Measurements from ENCODE around the gene PIGQ. TPM values are rescaled to one million over a fixed set of nuclear protein-coding genes. Genes with fewer than 3 reads are reported as not detected.
A peak's percentile ranks its signal among the peaks of the same experiment; 100 is the strongest.
"Not testable (repeated sequence)": the region's sequence is repeated elsewhere in the genome, so short reads cannot be mapped to it uniquely, and the experiment has no call there.

Gene PIGQ
- total RNA-seq, 1 donor from 2014 or later, result 45.4 TPM

- no peak for DNase-seq (ENCODE audit: low read depth)
These were observed 14.2 kb downstream of the PIGQ start for GRCh38 chr16:583815-584591.

GRCh38 chr16:585351-585750, 15.6 kb downstream of the PIGQ start:
- peak; percentile 57 for DNase-seq (ENCODE audit: low read depth)

GRCh38 chr16:586047-586644, 16.4 kb downstream of the PIGQ start:
- DNase-seq (ENCODE audit: low read depth), result peak; percentile 97

GRCh38 chr16:586645-587590, 17.1 kb downstream of the PIGQ start:
- peak; percentile 29 for DNase-seq (ENCODE audit: low read depth)

- peak; percentile 51 for DNase-seq (ENCODE audit: low read depth)
These were observed 18.8 kb downstream of the PIGQ start for GRCh38 chr16:588639-588888.

GRCh38 chr16:588889-589657, 19.3 kb downstream of the PIGQ start:
- peak; percentile 95 for DNase-seq (ENCODE audit: low read depth)

- DNase-seq (ENCODE audit: low read depth), result peak; percentile 96
These were observed 20.0 kb downstream of the PIGQ start, which contains the start of gene RAB40C for GRCh38 chr16:589658-590187. RAB40C (plus strand) TSS chr16:590066; CDS start chr16:590292, 226 bp downstream.

GRCh38 chr16:590188-590814, 20.5 kb downstream of the PIGQ start:
- DNase-seq (ENCODE audit: low read depth), result peak; percentile 42

- no peak for DNase-seq (ENCODE audit: low read depth)
These were observed 21.0 kb downstream of the PIGQ start for GRCh38 chr16:590815-591200.

- no peak for DNase-seq (ENCODE audit: low read depth)
These were observed 21.5 kb downstream of the PIGQ start for GRCh38 chr16:591231-591630.

- no peak for DNase-seq (ENCODE audit: low read depth)
These were observed 22.2 kb downstream of the PIGQ start for GRCh38 chr16:591892-592517.

- no peak for DNase-seq (ENCODE audit: low read depth)
These were observed 22.9 kb downstream of the PIGQ start for GRCh38 chr16:592518-593306.

- DNase-seq (ENCODE audit: low read depth), result no peak
These were observed 23.6 kb downstream of the PIGQ start for GRCh38 chr16:593406-593805.

GRCh38 chr16:593807-594206, 24.0 kb downstream of the PIGQ start:
- no peak for DNase-seq (ENCODE audit: low read depth)

GRCh38 chr16:595094-595528, 25.3 kb downstream of the PIGQ start:
- DNase-seq (ENCODE audit: low read depth), result no peak

GRCh38 chr16:595942-596735, 26.4 kb downstream of the PIGQ start:
- peak; percentile 24 for DNase-seq (ENCODE audit: low read depth)

GRCh38 chr16:596736-597060, 26.9 kb downstream of the PIGQ start:
- DNase-seq (ENCODE audit: low read depth), result no peak

GRCh38 chr16:597655-598054, 27.9 kb downstream of the PIGQ start:
- DNase-seq (ENCODE audit: low read depth), result not testable (repeated sequence)

All from myocyte (in vitro differentiated cells).